Measurements from ENCODE around the gene MATN1.

The MATN1 gene

DNA sequence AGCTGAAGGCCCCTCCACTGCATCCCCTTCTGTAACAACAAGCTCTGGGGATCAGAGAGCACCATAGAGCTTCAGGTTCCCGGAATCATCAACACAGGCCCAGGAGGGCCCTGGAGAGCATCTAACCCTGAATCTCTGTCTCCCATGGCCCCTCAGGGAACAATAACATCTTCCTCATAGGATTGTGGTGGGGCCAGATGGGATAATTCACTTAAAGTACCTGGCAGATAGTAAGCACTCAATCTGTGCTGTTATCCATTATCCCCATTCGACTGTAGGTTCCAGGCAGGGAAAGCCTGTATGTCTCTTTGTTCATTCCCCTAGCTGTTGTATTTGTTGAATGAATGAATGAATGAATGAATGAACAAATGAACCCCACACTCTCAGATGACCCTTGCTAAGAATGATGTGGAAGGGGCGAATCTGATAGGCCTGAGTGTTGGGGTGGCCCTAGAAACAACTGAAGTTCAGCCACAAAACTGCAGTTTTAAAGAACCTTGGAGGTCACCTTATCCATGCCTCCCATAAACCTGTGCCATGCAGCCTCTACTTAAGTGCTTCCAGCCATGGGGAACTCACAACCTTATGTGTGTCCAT, 19.7 kb upstream of the MATN1 start:
- peaks cover 16% of the 10 kb centered on the region for H3K36me3 Mint-ChIP-seq
- peak overlapping the region; percentile 87 for H3K4me3 Mint-ChIP-seq

DNA sequence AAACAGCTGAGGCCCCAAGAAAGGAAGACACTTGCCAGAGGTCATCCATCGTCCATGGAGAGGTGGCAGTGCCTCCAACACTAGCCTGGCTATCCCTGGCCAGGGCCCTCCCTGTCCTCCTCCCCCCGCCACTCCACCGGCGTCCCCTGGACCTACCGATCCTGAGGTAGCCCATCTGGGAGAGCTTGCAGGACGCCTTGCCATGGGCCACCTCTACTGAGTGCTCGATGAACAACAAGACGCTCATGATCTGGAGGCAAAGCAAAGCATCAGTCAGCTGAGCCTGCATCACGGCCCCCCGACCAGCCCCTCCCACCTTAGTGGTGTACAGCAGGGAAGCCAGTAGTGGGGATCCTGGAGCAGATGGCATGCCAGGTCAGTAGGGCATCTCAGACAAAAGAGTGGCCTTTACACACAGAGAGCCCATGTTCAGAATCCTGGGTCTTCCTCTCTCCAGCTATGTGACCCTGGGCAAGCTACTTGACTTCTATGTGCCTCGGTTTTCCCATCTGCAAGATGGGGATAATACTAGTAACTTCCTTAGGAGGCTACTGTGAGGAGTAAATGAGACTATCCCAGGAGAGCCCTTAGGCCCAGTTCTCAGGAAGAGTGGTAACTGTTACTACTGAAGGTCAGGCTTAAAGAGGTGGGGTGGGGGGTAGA, 19.0 kb upstream of the MATN1 start:
- H3K27ac Mint-ChIP-seq, result peak overlapping the region; percentile 100
- peaks cover 14% of the 10 kb centered on the region for H3K36me3 Mint-ChIP-seq
- peak overlapping the region; percentile 75 for H3K4me3 Mint-ChIP-seq
- no peaks in the 10 kb centered on the region for H3K27me3 Mint-ChIP-seq
- H3K9me3 Mint-ChIP-seq (ENCODE audit: low read depth), result no peaks in the 10 kb centered on the region
- H3K4me1 Mint-ChIP-seq (ENCODE audit: low read depth), result peaks cover 93% of the 10 kb centered on the region

More for the DNA sequence above, 19.7 kb upstream of the MATN1 start:
- Mint-ChIP-seq H3K27ac (peak overlapping the region; percentile 100), H3K27me3 (no peaks in the 10 kb centered on the region), H3K4me1 (ENCODE audit: low read depth) (peaks cover 93% of the 10 kb centered on the region), H3K9me3 (ENCODE audit: low read depth) (no peaks in the 10 kb centered on the region)

DNA sequence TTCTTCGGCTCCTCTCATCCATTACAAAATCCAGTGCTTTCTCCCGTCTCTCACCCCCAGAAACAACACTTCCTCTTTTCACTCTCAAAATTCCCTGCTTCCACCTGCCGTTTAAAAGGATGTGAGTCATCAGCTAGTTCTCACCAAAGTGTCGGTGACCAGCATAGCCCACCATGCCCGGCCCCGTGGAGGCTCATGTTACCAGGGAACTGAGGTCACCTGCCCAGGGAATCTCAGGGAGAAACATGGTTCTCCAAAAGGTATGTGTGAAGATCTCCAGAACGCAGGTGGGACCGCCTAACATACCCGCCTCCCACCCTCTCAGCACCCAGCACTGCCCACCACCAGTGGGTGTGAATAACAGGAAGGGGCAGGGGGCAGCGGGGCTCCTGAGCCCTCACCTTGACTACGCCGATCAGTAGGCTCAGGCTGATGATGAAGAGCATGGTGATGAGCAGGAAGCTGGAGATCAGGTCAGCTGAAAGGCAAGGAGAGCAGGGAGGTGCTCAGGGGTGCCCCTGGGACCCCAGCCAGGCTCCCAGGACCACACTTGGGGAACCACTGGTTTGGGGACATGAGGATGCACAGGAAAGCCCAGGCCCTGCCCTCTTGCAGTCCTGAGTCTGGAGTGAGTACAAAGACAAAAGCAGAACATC, 18.0 kb upstream of the MATN1 start:
- H3K4me3 Mint-ChIP-seq, result peak overlapping the region; percentile 75
- no peaks in the 10 kb centered on the region for H3K9me3 Mint-ChIP-seq (ENCODE audit: low read depth)
- H3K27me3 Mint-ChIP-seq, result no peaks in the 10 kb centered on the region
- peak overlapping the region; percentile 100 for H3K27ac Mint-ChIP-seq
- peaks cover 88% of the 10 kb centered on the region for H3K4me1 Mint-ChIP-seq (ENCODE audit: low read depth)
- peaks cover 14% of the 10 kb centered on the region for H3K36me3 Mint-ChIP-seq

DNA sequence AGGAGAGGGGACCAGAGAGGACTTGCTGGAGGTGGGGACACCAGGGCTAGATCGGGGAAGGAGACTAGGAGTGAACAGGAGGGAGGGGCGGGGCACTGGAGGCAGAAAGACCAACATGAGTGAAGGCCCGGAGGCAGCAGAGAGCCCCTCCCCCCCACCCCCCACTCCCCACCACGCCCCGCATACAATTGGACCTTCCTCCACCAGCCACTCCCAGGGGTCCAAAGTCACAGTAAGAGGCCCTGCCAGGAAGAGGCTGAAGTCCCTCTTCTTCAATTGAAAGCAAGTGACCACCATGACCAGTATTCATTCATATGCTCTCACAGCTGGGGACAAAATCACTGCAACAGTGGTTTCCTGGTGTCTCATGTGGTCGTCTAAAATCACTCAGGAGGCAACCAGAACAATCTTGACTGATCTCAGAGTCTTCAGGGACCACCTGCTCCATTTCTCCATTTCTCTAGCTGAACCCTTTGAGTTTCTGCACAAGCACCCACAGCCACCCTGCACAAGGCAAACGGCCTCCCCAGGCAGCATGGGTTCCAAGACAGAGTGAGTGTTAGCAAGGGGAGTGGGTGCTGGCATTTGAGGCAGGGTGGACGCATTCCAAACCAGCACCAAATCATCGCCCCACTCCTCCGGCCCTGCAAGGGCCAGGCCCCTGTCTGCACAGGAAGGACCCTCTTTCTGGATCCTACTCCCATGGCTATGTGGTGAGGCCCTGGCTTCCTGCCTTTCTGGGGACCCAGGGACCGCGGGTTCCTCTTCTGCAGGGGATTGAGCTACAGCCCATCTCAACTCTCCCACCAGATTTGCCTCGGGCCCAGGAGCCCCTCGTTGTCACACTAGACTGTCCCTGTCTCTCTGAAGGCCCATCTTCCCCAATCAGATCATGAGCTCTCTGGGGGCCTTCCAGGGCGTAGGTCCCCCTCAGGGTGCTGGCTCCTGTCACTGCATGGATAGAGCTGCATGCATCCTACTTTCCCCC, 17.2 kb upstream of the MATN1 start:
- Mint-ChIP-seq H3K36me3 (peaks cover 14% of the 10 kb centered on the region), H3K4me3 (peak overlapping the region; percentile 75), H3K27ac (peak overlapping the region; percentile 100), H3K9me3 (ENCODE audit: low read depth) (no peaks in the 10 kb centered on the region), H3K4me1 (ENCODE audit: low read depth) (peaks cover 80% of the 10 kb centered on the region), H3K27me3 (no peaks in the 10 kb centered on the region)

DNA sequence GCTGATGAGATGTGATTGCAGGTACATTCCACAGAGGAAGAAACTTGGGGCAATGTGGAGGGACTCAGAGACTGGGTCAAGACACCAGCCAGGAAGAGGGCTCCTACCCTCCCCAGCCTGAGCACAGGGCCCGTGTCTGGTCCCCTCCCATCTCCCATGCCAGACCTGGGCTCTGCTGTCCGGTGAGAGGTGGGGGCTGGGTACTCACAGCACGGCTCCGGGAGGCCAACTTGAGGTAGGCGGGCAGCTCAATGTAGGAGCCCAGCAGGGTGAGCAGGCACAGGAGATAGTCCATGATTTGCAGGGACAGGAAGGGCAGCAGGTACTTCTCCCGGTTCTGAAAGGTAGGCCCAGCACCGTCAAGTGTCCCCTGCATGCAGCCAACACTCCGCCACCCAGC, 16.2 kb upstream of the MATN1 start:
- no peaks in the 10 kb centered on the region for H3K9me3 Mint-ChIP-seq (ENCODE audit: low read depth)
- H3K27me3 Mint-ChIP-seq, result no peaks in the 10 kb centered on the region
- H3K36me3 Mint-ChIP-seq, result peaks cover 14% of the 10 kb centered on the region
- H3K4me3 Mint-ChIP-seq, result no peak overlapping the region
- peak overlapping the region; percentile 84 for H3K27ac Mint-ChIP-seq
- peaks cover 71% of the 10 kb centered on the region for H3K4me1 Mint-ChIP-seq (ENCODE audit: low read depth)

DNA sequence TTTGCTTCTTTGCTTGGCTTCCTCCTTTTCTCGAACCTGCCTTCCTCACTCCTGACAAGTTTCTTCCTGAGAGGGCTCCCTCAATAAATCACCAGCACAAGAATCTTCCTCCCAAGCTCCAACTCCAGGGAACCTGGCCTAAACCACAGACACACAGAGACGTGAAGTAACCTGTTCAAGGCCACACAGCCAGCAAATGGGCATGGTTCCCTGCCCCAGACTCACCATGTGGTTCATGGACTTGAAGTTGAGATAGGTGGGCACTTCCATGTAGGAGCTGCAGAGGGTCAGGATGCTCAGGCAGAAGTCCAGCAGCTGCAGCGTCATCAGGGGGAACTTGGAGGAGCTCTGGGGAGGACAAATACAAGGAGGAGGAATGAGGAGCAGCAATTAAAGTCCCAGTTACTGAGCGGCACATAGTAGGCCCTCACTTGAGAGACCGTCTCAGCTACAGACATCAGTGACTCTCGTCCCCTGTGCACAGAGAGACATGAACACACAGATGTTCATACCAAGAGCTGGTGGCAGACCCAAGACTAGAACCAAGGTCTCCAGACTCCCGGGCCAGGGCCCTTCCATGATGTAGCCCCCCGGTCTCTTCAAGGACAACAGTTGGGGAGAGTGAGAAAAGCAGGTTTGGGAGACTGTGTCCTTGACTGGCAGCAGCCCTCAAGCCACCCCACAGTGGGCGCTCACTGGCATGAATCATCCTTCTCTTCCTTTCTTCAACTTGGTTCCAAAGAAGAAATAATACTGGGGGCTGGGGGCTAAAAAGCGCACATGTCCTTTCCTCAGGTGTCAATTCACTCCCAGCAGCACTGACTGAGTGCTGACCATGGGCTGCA, 15.6 kb upstream of the MATN1 start:
- Mint-ChIP-seq H3K9me3 (ENCODE audit: low read depth) (no peaks in the 10 kb centered on the region), H3K36me3 (peaks cover 14% of the 10 kb centered on the region), H3K4me3 (no peak overlapping the region), H3K27me3 (no peaks in the 10 kb centered on the region), H3K4me1 (ENCODE audit: low read depth) (peaks cover 64% of the 10 kb centered on the region), H3K27ac (peak overlapping the region; percentile 83)

DNA sequence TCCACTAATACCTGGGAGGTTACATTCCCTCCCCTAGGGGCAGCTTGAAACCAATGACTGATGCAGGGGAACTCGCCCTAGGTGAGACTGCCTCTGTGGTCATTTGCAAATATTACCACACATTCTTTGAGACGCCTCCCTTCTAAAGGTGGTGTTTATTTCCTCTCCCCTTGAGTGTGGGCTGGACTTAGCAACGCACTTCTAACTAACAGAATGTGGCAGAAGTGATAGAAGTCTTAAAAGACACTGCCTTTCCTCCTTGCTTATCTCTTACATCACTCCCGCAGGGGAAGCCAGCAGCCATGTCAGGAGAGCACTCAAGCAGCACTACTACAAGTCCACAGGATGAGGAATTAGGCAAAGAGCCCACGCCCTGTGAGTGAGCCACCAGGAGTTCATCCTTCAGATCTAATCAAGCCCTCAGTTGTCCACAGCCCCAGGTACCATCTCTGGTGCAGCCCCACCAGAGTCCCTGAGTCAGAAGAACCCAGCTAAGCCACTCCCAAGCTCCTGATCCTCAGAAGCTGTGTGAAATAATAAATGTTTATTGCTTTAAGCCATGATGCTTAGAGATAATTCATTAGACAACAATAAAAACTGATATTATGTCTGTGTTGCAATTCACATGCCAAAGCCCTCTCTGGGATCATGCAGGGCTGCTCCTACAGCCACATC, 14.8 kb upstream of the MATN1 start:
- Mint-ChIP-seq H3K36me3 (peaks cover 11% of the 10 kb centered on the region), H3K27me3 (no peaks in the 10 kb centered on the region), H3K4me3 (no peak overlapping the region), H3K27ac (peak overlapping the region; percentile 82), H3K4me1 (ENCODE audit: low read depth) (peaks cover 56% of the 10 kb centered on the region), H3K9me3 (ENCODE audit: low read depth) (no peaks in the 10 kb centered on the region)

DNA sequence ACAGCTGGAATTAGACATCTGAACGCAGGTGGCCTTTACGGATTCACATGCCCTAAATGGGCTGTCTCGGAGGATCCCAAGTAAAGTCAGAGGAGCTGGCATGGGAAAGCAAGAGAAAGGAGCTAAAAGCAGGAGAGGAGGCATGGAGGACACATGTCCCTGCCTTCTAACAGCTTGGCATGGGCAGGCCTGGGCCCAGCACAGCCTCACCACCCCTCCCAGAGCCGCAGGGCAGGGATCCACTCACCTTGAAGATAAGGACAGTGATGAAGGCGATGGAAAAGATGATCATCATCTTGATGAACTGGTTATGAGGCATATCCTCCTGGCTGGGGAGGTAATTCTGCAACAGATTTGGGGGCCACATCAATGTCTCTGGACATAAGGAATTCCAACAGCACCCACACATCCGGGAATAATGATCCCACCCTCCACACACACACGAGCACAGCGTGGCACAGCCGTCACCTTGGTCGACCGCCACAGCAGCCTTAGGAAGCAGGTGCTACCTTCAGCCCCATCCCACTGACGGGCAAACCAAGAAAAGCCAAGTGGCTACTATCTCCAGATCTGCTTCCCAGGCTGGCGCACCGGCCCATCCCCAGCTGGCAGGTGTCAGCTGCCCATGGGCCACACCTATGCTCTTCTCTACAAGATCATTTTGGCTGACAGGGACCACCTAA, 14.1 kb upstream of the MATN1 start:
- H3K27me3 Mint-ChIP-seq, result no peaks in the 10 kb centered on the region
- peak overlapping the region; percentile 82 for H3K27ac Mint-ChIP-seq
- peaks cover 13% of the 10 kb centered on the region for H3K36me3 Mint-ChIP-seq
- no peak overlapping the region for H3K4me3 Mint-ChIP-seq
- peaks cover 51% of the 10 kb centered on the region for H3K4me1 Mint-ChIP-seq (ENCODE audit: low read depth)
- no peaks in the 10 kb centered on the region for H3K9me3 Mint-ChIP-seq (ENCODE audit: low read depth)

DNA sequence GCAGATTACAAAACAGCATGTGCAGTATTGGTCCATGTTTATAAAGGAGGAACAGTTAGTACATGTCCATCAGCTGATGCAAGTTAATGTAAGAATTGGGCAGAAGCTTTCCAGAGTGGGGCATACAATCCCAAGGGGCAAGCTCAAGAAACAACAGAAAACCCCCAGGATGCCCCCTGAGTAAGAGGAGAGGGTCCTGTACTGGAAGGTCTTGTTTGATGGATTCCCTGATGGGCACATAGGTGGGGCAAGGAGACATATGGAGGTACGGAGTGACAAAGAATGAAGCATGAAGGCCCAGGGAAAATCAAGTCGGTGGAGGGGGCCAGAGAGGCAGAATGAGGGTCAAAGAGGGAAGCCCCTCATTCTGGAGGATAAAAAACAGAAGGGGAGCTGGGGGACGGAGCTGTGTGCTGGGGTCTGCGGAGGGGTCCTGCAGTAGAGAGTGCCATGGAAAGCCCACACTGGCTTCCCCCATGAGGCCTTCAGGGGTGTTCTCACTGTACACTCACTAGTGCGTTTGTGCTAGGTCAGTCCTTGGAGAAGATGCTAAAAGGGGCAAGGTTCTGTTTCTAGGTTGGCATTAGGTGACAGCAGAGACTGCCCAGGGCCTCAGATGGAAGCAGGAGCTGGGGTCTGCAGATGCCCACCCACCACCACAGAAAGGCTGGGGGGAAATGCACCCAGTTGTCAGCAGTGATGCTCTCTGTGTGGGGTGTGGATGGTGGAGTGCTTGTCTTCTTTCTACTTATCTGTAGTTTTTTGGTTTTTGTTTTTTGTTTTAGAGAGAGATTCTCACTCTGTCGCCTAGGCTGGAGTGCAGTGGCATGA, 12.5 kb upstream of the MATN1 start:
- no peaks in the 10 kb centered on the region for H3K9me3 Mint-ChIP-seq (ENCODE audit: low read depth)
- peaks cover 45% of the 10 kb centered on the region for H3K4me1 Mint-ChIP-seq (ENCODE audit: low read depth)
- H3K36me3 Mint-ChIP-seq, result peaks cover 13% of the 10 kb centered on the region
- no peaks in the 10 kb centered on the region for H3K27me3 Mint-ChIP-seq
- H3K27ac Mint-ChIP-seq, result peak overlapping the region; percentile 79
- no peak overlapping the region for H3K4me3 Mint-ChIP-seq

DNA sequence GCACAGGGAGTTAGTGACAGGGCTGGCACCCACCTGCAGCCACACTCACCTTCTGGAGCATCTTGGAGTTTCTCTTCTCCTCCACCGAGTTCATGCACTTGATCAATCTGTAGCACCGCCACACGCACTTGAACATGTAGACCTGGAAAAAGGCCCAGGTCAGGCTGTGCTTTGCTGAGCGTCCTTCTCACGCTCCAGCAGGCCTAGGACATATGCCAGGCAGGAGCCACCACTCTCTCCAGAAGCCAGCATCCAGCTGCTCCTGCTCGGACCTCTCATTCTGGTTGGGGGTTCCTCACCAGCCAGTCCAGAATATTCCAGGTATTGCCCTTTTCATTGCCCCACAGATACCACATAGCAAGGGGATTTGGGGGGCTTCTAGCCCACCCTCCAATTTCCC, 11.7 kb upstream of the MATN1 start:
- Mint-ChIP-seq H3K27me3 (no peaks in the 10 kb centered on the region), H3K4me3 (no peak overlapping the region), H3K27ac (peak overlapping the region; percentile 79), H3K9me3 (ENCODE audit: low read depth) (no peaks in the 10 kb centered on the region), H3K36me3 (peaks cover 13% of the 10 kb centered on the region), H3K4me1 (ENCODE audit: low read depth) (peaks cover 40% of the 10 kb centered on the region)

DNA sequence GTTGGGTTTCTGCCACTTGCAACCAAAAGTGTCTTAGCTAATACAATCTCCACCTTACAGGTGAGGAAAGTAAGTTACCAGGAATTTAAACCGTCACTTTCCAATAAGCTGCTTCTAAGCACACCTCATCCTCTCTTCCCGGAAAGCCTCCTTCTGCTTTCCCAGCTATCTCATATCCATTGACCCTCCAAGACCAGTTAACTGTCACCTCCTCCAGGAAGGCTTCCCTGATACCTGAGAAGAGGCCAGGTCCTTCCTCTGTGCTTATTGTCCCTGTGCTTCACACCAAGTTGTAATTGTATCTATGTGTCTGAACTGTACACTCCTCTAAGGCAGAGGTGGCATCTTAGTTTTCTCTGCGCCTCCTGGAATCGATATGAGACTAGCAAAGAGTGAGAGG, 11.2 kb upstream of the MATN1 start:
- Mint-ChIP-seq H3K36me3 (peaks cover 13% of the 10 kb centered on the region), H3K27ac (peak overlapping the region; percentile 35), H3K4me1 (ENCODE audit: low read depth) (peaks cover 38% of the 10 kb centered on the region)

DNA sequence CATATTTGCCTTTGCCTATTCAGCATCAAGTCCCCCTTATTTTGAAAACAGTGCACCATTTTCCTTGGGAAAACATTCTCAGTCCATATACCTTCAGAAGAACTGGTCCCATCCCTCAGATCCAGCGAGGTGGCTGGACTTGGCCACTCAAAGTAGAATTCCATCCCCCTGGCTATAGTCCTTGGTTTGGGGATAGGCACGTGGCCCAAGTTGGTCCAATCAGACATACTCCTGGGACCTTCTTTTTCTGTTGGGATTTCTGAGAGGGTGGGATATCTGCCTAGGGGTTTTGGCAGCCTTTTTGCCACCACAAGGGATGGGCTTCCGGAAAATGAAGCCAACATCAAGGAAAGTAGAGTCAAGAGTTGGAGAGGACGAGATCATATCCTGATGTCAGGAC, 10.7 kb upstream of the MATN1 start:
- H3K4me1 Mint-ChIP-seq (ENCODE audit: low read depth), result peaks cover 37% of the 10 kb centered on the region
- H3K27me3 Mint-ChIP-seq, result no peaks in the 10 kb centered on the region
- H3K4me3 Mint-ChIP-seq, result no peak overlapping the region
- H3K36me3 Mint-ChIP-seq, result peaks cover 11% of the 10 kb centered on the region
- H3K27ac Mint-ChIP-seq, result peak overlapping the region; percentile 46
- H3K9me3 Mint-ChIP-seq (ENCODE audit: low read depth), result no peaks in the 10 kb centered on the region

More for the DNA sequence above, 11.2 kb upstream of the MATN1 start:
- no peaks in the 10 kb centered on the region for H3K9me3 Mint-ChIP-seq (ENCODE audit: low read depth)
- no peaks in the 10 kb centered on the region for H3K27me3 Mint-ChIP-seq
- no peak overlapping the region for H3K4me3 Mint-ChIP-seq
